ENCODE data around the gene RNF14.

DNA sequence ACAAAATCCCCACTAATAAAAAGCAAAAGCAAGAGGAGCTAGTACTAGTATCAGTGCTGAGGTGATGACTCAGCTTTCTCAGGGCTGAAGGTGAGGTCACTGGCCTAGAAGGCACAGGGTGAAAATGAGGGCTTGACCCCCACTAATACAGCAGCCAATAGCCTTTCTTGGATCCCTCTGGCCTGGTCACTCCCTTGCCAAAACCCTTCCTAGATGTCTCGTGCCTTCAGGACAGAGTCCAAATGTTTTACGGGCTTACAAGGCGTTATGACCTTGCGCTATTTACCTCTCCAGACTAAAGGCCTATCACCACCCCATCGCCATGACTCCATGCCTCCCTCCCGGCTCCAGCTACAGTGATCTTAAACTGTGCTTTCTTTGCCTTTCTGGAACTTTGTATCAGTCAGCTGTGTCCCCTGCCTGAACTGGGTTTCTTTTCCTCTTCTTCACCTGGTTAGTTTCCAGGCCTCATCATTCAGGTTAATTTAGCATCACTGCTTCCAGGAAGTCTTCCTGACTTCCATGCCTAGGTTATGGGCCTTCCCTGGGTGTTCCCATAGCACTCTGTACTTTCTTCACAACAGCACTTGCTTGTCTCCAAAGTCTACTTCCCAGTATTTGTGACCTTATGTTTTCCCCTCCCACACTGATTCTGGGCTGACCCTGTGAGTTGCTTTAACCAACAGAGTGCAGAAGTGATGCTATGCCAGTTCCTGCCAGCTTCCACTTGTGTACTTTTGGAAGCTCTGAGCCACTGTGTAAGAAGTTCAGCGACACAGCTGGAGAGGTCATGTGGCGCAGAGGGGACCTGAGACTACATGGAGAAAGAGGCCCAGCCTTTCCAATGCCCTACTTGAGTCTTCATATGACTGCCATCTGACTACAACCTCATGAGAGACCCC lies 49.4 kb upstream of the RNF14 start:
- TF ChIP-seq, protein P1, sequence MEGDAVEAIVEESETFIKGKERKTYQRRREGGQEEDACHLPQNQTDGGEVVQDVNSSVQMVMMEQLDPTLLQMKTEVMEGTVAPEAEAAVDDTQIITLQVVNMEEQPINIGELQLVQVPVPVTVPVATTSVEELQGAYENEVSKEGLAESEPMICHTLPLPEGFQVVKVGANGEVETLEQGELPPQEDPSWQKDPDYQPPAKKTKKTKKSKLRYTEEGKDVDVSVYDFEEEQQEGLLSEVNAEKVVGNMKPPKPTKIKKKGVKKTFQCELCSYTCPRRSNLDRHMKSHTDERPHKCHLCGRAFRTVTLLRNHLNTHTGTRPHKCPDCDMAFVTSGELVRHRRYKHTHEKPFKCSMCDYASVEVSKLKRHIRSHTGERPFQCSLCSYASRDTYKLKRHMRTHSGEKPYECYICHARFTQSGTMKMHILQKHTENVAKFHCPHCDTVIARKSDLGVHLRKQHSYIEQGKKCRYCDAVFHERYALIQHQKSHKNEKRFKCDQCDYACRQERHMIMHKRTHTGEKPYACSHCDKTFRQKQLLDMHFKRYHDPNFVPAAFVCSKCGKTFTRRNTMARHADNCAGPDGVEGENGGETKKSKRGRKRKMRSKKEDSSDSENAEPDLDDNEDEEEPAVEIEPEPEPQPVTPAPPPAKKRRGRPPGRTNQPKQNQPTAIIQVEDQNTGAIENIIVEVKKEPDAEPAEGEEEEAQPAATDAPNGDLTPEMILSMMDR (IDR thresholded peaks at IDR 0.05; ENCODE audit: extremely low read depth in 1 of 2, insufficient read depth in 1 of 2, low read depth in 1 of 2, low read length in 2 of 2), result no peak
- TF ChIP-seq POLR2A (IDR thresholded peaks at IDR 0.05; ENCODE audit: low read depth, low read length) (no peak), POLR2AphosphoS5 (IDR thresholded peaks at IDR 0.05; ENCODE audit: insufficient read depth, low read depth, low read length) (no peak), FOS (IDR thresholded peaks at IDR 0.05; ENCODE audit: borderline replicate concordance, insufficient read depth, low read length) (no peak), JUN (IDR thresholded peaks at IDR 0.05; ENCODE audit: borderline replicate concordance, insufficient read depth, insufficient read length, low read depth) (no peak), EZH2 (IDR thresholded peaks at IDR 0.05; ENCODE audit: borderline replicate concordance, low read depth, low read length, severe bottlenecking) (no peak), MYC (IDR thresholded peaks at IDR 0.05; ENCODE audit: low read depth, low read length) (no peak)
- TF ChIP-seq, protein P2, sequence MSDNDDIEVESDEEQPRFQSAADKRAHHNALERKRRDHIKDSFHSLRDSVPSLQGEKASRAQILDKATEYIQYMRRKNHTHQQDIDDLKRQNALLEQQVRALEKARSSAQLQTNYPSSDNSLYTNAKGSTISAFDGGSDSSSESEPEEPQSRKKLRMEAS (IDR thresholded peaks at IDR 0.05; ENCODE audit: insufficient read depth, insufficient read length), result no peak

Measured in endothelial cell of umbilical vein (primary cell).